Neural progenitor cell (in vitro differentiated cells): ENCODE measurements around the gene CACNB1. TPM values are rescaled to one million over a fixed set of nuclear protein-coding genes. Genes with fewer than 3 reads are reported as not detected.

Experiments used
- DNase-seq: peaks from one replicate; pipeline ENCODE4 v3.0.0-alpha.2; 2016; ENCODE audit warnings: low spot score
- H2AFZ ChIP-seq: fragments of 200-600 bp; sonication (generic); replicated peaks from 2 replicates; pipeline ENCODE4 v1.6.1; 2016; ENCODE audit warnings: antibody characterized with exemption
- H3F3A ChIP-seq: fragments of 200-600 bp; sonication (generic); 2 replicates; pipeline ENCODE4 v1.6.1; 2016; ENCODE audit warnings: antibody characterized with exemption, low read depth
- H3K27ac ChIP-seq: fragments of 200-600 bp; sonication (generic); 2 replicates; pipeline ENCODE4 v1.5.1; 2016; ENCODE audit warnings: mild to moderate bottlenecking
- H3K27me3 ChIP-seq: fragments of 200-600 bp; sonication (generic); 2 replicates; pipeline ENCODE4 v1.6.1; 2016; ENCODE audit warnings: mild to moderate bottlenecking, moderate library complexity
- H3K36me3 ChIP-seq: fragments of 200-600 bp; sonication (generic); 2 replicates; pipeline ENCODE4 v1.5.1; 2016
- H3K4me1 ChIP-seq: fragments of 200-600 bp; sonication (generic); 2 replicates; pipeline ENCODE4 v1.6.1; 2016; ENCODE audit warnings: mixed run types
- H3K4me2 ChIP-seq: fragments of 200-600 bp; sonication (generic); 2 replicates; pipeline ENCODE4 v1.6.1; 2016
- H3K4me3 ChIP-seq: fragments of 200-600 bp; sonication (generic); 2 replicates; pipeline ENCODE4 v1.5.1; 2016
- H3K79me2 ChIP-seq: fragments of 200-600 bp; sonication (generic); 2 replicates; pipeline ENCODE4 v1.6.1; 2016; ENCODE audit warnings: low read depth
- H3K9ac ChIP-seq: fragments of 200-600 bp; sonication (generic); 2 replicates; pipeline ENCODE4 v1.6.1; 2016
- H3K9me3 ChIP-seq: fragments of 200-600 bp; sonication (generic); 2 replicates; pipeline ENCODE4 v1.5.1; 2016; ENCODE audit warnings: low read depth
- H4K20me1 ChIP-seq: fragments of 200-600 bp; sonication (generic); 2 replicates; pipeline ENCODE4 v1.6.1; 2016; ENCODE audit warnings: low read depth
- H3K27ac Mint-ChIP-seq: 3 replicates; pipeline ENCODE4 v1.8.0; 2021; ENCODE audit warnings: mixed read lengths
- H3K27me3 Mint-ChIP-seq: 2 replicates; pipeline ENCODE4 v1.8.0; 2022; ENCODE audit warnings: low read depth, mild to moderate bottlenecking, inconsistent platforms, moderate library complexity, mixed read lengths; ENCODE audit not compliant: insufficient read depth
- H3K36me3 Mint-ChIP-seq: 3 replicates; pipeline ENCODE4 v1.8.0; 2021; ENCODE audit warnings: mixed read lengths
- H3K4me1 Mint-ChIP-seq: 3 replicates; pipeline ENCODE4 v1.8.0; 2021; ENCODE audit warnings: mixed read lengths
- H3K4me3 Mint-ChIP-seq: 3 replicates; pipeline ENCODE4 v1.8.0; 2021; ENCODE audit warnings: mild to moderate bottlenecking, moderate library complexity, mixed read lengths
- H3K9me3 Mint-ChIP-seq: 3 replicates; pipeline ENCODE4 v1.8.0; 2020; ENCODE audit warnings: mixed read lengths
- EZH2 ChIP-seq: fragments of 200-600 bp; sonication (generic); IDR thresholded peaks from 2 replicates; pipeline ENCODE4 v1.6.1; 2017; ENCODE audit warnings: antibody characterized with exemption, mild to moderate bottlenecking, moderate library complexity
- EZH2phosphoT487 ChIP-seq: fragments of 200-600 bp; sonication (generic); IDR thresholded peaks from 2 replicates; pipeline ENCODE4 v1.6.1; 2017; ENCODE audit warnings: antibody characterized with exemption
- total RNA-seq: library from RNA; depleted of rRNA; stranded (reverse); fragments of >200 nt; gene quantifications from 2 replicates; pipeline ENCODE4 v1.2.3, GENCODE V29; 2015; ENCODE audit warnings: low replicate concordance
- TF ChIP-seq, protein P1 (sequence below): fragments of 200-600 bp; sonication (generic); IDR thresholded peaks from 2 replicates; pipeline ENCODE4 v1.5.1; 2017; ENCODE audit warnings: antibody characterized with exemption, mild to moderate bottlenecking

Gene CACNB1
- total RNA-seq, 1 donor from 2014 or later: 6.3 TPM

DNA sequence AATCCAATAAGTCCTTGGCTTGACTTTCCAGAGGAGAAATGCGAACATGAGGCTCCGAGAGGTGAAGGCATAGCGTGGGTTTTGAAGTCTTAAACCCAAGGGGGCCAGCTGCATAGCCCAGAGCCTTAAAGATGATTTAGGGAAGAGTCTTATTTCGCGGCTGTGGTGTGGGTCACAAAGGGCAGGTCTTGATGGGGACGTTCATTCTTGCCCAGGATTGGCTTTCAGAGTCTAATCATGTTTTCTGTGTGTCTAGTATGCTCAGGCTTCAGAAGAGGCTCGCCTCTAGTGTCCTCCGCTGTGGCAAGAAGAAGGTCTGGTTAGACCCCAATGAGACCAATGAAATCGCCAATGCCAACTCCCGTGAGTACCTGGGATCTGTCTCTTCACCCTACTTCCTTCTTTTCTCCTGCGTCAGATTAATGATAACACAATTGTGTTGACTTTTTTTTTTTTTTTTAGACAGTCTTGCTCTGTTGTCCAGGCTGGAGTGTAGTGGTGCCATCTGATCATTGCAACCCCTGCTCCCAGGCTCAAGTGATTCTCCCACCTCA is 3.6 kb upstream of the CACNB1 start:
- H3K27ac Mint-ChIP-seq: peak overlapping the region; percentile 81
- peaks cover 21% of the 10 kb centered on the region for H4K20me1 ChIP-seq
- no peak for DNase-seq
- peaks cover 26% of the 10 kb centered on the region for H3K4me1 ChIP-seq
- no peaks in the 10 kb centered on the region for H3K9me3 Mint-ChIP-seq
- H3K4me3 Mint-ChIP-seq: peak overlapping the region; percentile 99
- no peaks in the 10 kb centered on the region for H3K27me3 ChIP-seq
- H3K27me3 Mint-ChIP-seq: peaks cover 16% of the 10 kb centered on the region
- peaks cover 40% of the 10 kb centered on the region for H3K79me2 ChIP-seq
- peak overlapping the region; percentile 99 for H3K9ac ChIP-seq
- no peaks in the 10 kb centered on the region for H3K9me3 ChIP-seq
- H3K4me3 ChIP-seq: peak overlapping the region; percentile 73
- H3K36me3 Mint-ChIP-seq: peaks cover 24% of the 10 kb centered on the region
- peak overlapping the region; percentile 98 for H3K4me2 ChIP-seq
- H3K36me3 ChIP-seq: peaks cover 14% of the 10 kb centered on the region
- H3F3A ChIP-seq: peaks cover 73% of the 10 kb centered on the region
- H3K4me1 Mint-ChIP-seq: peaks cover 30% of the 10 kb centered on the region
- no peak for TF ChIP-seq EZH2phosphoT487
- peak overlapping the region; percentile 100 for H3K27ac ChIP-seq
- no peak overlapping the region for H2AFZ ChIP-seq

DNA sequence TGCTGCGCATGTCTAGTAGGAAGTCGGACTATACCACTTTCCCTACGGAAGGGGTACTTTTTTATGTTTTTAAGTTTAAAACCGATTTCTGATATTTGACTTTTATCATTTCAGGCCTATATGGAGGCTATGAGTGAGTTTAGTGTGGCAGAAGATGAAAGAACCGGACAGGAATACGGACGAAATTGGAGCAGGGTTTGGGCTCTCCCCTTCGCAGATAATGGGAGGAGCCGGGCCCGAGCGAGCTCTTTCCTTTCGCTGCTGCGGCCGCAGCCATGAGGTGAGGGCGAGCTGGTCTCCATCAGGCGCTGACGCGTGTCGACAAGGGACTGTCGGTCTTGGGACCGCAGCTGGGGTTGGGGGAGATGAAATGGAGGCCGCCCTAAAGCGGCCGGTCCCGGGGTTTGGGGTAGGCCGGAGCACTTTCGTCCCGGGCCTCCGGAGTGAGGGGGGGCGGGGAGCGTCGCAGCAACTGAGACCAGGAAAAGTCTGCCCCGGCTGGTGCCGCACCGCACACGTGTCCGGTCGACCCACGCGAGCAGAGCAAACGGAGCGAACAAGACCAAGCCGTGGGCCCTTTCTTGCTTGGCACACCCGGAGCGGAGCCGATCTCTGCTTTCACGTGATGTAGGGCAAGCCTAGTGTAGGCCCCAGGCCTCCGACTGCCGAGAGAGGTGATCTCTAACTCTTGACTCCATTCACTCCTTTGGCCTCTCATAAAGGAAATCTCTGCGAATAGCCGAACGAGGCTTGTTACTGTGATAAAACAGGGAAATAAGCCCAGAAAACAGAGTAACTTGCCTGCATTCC is 2.8 kb upstream of the CACNB1 start, which contains the start of gene RPL19:
RPL19 (plus strand) TSS at position 214 of the 810 bp plus-strand sequence; CDS start at position 276, 62 bp downstream.
- Histone ChIP-seq H3F3A (peaks cover 71% of the 10 kb centered on the region), H2AFZ (peak within 1 kb of the TSS; percentile 99), H3K79me2 (peaks cover 48% of the 10 kb centered on the region), H3K36me3 (peaks cover 14% of the 10 kb centered on the region), H3K27ac (peak within 1 kb of the TSS; percentile 100), H3K9ac (peak within 1 kb of the TSS; percentile 99), H4K20me1 (peaks cover 29% of the 10 kb centered on the region), H3K9me3 (no peaks in the 10 kb centered on the region), H3K4me1 (peaks cover 33% of the 10 kb centered on the region), H3K27me3 (no peaks in the 10 kb centered on the region), H3K4me3 (peak within 1 kb of the TSS; percentile 73), H3K4me2 (peak within 1 kb of the TSS; percentile 98)
- Mint-ChIP-seq H3K4me1 (peaks cover 33% of the 10 kb centered on the region), H3K9me3 (no peaks in the 10 kb centered on the region), H3K27me3 (peaks cover 19% of the 10 kb centered on the region), H3K4me3 (peak within 1 kb of the TSS; percentile 99), H3K27ac (peak within 1 kb of the TSS; percentile 100), H3K36me3 (peaks cover 24% of the 10 kb centered on the region)
- TF ChIP-seq EZH2: no peak
- TF ChIP-seq EZH2phosphoT487: no peak
- TF ChIP-seq, protein P1, sequence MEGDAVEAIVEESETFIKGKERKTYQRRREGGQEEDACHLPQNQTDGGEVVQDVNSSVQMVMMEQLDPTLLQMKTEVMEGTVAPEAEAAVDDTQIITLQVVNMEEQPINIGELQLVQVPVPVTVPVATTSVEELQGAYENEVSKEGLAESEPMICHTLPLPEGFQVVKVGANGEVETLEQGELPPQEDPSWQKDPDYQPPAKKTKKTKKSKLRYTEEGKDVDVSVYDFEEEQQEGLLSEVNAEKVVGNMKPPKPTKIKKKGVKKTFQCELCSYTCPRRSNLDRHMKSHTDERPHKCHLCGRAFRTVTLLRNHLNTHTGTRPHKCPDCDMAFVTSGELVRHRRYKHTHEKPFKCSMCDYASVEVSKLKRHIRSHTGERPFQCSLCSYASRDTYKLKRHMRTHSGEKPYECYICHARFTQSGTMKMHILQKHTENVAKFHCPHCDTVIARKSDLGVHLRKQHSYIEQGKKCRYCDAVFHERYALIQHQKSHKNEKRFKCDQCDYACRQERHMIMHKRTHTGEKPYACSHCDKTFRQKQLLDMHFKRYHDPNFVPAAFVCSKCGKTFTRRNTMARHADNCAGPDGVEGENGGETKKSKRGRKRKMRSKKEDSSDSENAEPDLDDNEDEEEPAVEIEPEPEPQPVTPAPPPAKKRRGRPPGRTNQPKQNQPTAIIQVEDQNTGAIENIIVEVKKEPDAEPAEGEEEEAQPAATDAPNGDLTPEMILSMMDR: no peak
- peak; percentile 90 for DNase-seq

DNA sequence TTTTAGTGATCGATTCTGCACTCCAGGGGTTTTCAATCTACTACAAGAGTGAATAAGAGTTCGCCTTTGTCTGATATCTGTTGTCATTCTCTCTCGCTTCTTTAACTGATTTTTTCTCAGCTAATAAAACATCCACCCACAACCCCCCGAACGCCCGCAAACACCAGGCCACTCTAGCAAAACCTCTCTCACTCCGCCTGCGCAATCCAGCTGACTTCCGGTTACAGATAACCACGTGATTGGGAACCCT is 2.3 kb upstream of the CACNB1 start:
- Histone ChIP-seq H3K79me2 (peaks cover 52% of the 10 kb centered on the region), H3K27ac (peak overlapping the region; percentile 100), H3K4me2 (peak overlapping the region; percentile 98), H3K27me3 (no peaks in the 10 kb centered on the region), H3K9me3 (no peaks in the 10 kb centered on the region), H3K4me1 (peaks cover 39% of the 10 kb centered on the region), H2AFZ (peak overlapping the region; percentile 99), H3K4me3 (peak overlapping the region; percentile 73), H3F3A (peaks cover 71% of the 10 kb centered on the region), H4K20me1 (peaks cover 31% of the 10 kb centered on the region), H3K9ac (peak overlapping the region; percentile 99), H3K36me3 (peaks cover 14% of the 10 kb centered on the region)
- H3K27ac Mint-ChIP-seq: peak overlapping the region; percentile 100
- no peak for TF ChIP-seq EZH2phosphoT487
- DNase-seq: peak; percentile 96
- peaks cover 20% of the 10 kb centered on the region for H3K36me3 Mint-ChIP-seq
- no peaks in the 10 kb centered on the region for H3K9me3 Mint-ChIP-seq
- H3K27me3 Mint-ChIP-seq: peaks cover 17% of the 10 kb centered on the region
- peak overlapping the region; percentile 99 for H3K4me3 Mint-ChIP-seq
- H3K4me1 Mint-ChIP-seq: peaks cover 36% of the 10 kb centered on the region

DNA sequence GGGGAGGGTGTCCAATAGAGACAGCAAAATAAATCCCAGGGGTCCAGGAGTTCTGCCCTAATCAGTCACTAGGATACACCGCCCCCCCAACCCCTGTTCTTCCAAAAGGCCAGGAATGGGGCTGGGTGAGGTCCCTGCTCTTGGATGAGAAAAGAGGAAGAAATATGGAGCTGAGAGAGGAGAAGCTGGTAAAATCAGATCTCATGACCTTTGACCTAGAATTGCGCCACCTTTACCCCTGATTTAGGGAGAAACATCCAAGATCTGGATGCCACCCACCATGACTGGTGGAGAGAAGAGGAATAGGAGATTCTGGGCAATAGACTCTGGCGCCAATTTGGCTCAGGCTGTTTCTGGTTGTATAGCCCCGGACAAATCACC is 707 bp upstream of the CACNB1 start:
- Mint-ChIP-seq H3K27me3 (peaks cover 17% of the 10 kb centered on the region), H3K36me3 (peaks cover 16% of the 10 kb centered on the region), H3K9me3 (no peaks in the 10 kb centered on the region), H3K4me3 (peak overlapping the region; percentile 99), H3K4me1 (peaks cover 38% of the 10 kb centered on the region), H3K27ac (peak overlapping the region; percentile 69)
- no peak overlapping the region for H3K27ac ChIP-seq
- no peak overlapping the region for H3K9ac ChIP-seq
- peaks cover 39% of the 10 kb centered on the region for H4K20me1 ChIP-seq
- peak; percentile 47 for DNase-seq
- H3K36me3 ChIP-seq: peaks cover 14% of the 10 kb centered on the region
- no peaks in the 10 kb centered on the region for H3K27me3 ChIP-seq
- peak overlapping the region; percentile 63 for H3K4me3 ChIP-seq
- peak overlapping the region; percentile 98 for H3K4me2 ChIP-seq
- TF ChIP-seq EZH2phosphoT487 (no peak), EZH2 (no peak)
- TF ChIP-seq, protein P1: no peak
- H3K9me3 ChIP-seq: no peaks in the 10 kb centered on the region
- H3F3A ChIP-seq: peaks cover 57% of the 10 kb centered on the region
- H3K79me2 ChIP-seq: peaks cover 61% of the 10 kb centered on the region
- peak overlapping the region; percentile 9 for H2AFZ ChIP-seq
- H3K4me1 ChIP-seq: peaks cover 42% of the 10 kb centered on the region
